ENCODE measurements around the gene CCDC88A.
"Not testable (repeated sequence)": the region's sequence is repeated elsewhere in the genome, so short reads cannot be mapped to it uniquely, and the experiment has no call there.

CCDC88A gene

GRCh38 chr2:55282110-55282917, 137.3 kb downstream of the CCDC88A start:
- Histone ChIP-seq H3K4me2 (peak overlapping the region; percentile 82), H3K4me1 (peaks cover 19% of the 10 kb centered on the region), H4K20me1 (no peaks in the 10 kb centered on the region), H3K4me3 (peak overlapping the region; percentile 78), H3K27me3 (no peaks in the 10 kb centered on the region), H3K9ac (peak overlapping the region; percentile 84), H3K9me3 (no peaks in the 10 kb centered on the region), H3K36me3 (peaks cover 11% of the 10 kb centered on the region), H3K27ac (peak overlapping the region; percentile 79)
- no peak for TF ChIP-seq Cebpa-rat (IDR thresholded peaks at IDR 0.05)

DNA sequence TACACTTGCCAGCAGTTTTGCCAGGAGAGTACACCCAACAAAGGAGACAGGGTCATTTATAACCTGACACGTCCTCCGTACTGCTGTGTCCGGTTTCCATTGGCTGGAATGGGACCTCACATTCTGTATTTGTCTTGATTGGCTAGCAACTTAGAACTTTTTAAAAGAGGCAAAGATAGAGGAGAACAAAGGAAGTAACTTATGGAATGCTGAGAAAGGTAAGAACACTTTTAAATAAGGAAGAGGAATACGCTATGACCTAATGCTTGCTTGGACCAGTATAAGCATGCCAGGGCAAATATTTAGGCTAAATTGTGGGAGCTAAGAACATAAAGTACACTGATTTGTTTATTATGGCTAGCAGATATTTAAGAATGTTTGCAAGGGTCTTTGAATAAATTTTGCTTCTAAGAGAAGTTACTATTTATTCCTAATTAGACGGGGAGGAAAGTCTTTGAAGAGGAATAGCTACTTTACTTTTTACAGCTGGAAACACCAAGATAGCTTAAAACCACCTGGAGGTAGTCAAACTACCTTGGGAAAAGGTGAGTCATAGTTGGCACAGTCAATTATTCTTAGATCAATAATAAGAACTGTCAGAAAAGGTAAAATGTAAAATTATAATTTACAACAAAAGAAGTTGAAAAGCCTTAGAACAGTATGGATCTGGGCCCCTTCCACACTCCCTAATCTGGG, 138.7 kb downstream of the CCDC88A start:
- not testable (repeated sequence) for H3K36me3 ChIP-seq, H4K20me1 ChIP-seq, H3K27me3 ChIP-seq, H3K9me3 ChIP-seq
- peak overlapping the region; percentile 84; the same call in 1 of the 2 replicates for H3K9ac ChIP-seq
- peak overlapping the region; percentile 82 for H3K4me2 ChIP-seq
- H3K27ac ChIP-seq = peak overlapping the region; percentile 79; the same call in 1 of the 2 replicates
- peak overlapping the region; percentile 78 for H3K4me3 ChIP-seq
- peaks cover 19% of the 10 kb centered on the region for H3K4me1 ChIP-seq

DNA sequence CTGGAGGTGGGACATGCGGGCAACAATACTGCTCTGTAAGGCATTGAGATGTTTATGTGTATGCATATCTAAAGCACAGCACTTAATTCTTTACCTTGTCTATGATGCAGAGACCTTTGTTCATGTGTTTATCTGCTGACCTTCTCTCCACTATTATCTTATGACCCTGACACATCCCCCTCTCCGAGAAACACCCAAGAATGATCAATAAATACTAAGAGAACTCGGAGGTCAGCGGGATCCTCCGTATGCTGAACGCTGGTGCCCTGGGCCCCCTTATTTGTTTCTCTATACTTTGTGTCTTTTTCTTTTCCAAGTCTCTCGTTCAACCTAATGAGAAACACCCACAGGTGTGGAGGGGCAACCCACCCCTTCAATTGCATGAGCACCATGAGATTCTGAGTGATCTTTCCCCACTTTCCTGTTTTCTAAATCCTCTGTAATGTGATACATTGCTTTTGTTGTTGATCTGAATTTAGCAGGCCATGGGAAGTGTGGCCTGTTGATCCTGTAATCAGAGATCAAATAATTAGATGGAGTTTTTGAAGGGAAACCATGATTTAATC, 139.7 kb downstream of the CCDC88A start:
- H3K27me3 ChIP-seq, H3K4me3 ChIP-seq, H3K4me2 ChIP-seq, H3K9ac ChIP-seq, H3K36me3 ChIP-seq, H3K27ac ChIP-seq, H4K20me1 ChIP-seq, H3K9me3 ChIP-seq: not testable (repeated sequence)
- peaks cover 19% of the 10 kb centered on the region for H3K4me1 ChIP-seq

- H3K4me2 ChIP-seq, H3K9ac ChIP-seq: not testable (repeated sequence)
Observed at GRCh38 chr2:55279214-55279835, 140.3 kb downstream of the CCDC88A start.

DNA sequence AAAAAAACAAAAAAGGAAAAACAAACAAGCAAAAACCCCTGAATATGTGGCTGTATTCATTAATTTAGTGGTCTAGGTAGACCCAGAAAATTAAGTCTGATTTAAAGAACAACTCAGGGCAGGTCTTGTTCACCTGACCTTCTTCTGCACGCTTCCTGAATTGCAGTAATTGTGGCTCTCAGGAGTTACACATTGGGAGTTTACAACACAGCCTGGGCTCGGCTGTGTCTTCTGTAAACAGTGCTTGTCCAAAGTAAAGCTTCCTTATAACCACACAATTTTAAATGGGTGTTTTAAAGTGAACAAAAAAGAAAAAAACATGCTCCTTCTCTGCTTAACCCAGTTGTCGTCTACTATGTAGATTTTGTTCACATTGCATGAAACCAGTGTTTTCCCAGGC, 142.3 kb downstream of the CCDC88A start:
- H3K27me3 ChIP-seq = no peaks in the 10 kb centered on the region
- H3K4me2 ChIP-seq = no peak overlapping the region
- H3K9me3 ChIP-seq = no peaks in the 10 kb centered on the region
- H3K36me3 ChIP-seq = no peaks in the 10 kb centered on the region
- no peak overlapping the region for H3K9ac ChIP-seq
- H3K4me1 ChIP-seq = peaks cover 5% of the 10 kb centered on the region
- no peaks in the 10 kb centered on the region for H4K20me1 ChIP-seq
- TF ChIP-seq Cebpa-rat (IDR thresholded peaks at IDR 0.05) = no peak
- no peak overlapping the region for H3K27ac ChIP-seq
- no peak overlapping the region for H3K4me3 ChIP-seq

More at GRCh38 chr2:55279214-55279835, 140.3 kb downstream of the CCDC88A start:
- not testable (repeated sequence) for H3K27ac ChIP-seq, H3K27me3 ChIP-seq, H3K9me3 ChIP-seq, H3K36me3 ChIP-seq, H4K20me1 ChIP-seq, H3K4me3 ChIP-seq
- H3K4me1 ChIP-seq = peaks cover 19% of the 10 kb centered on the region

DNA sequence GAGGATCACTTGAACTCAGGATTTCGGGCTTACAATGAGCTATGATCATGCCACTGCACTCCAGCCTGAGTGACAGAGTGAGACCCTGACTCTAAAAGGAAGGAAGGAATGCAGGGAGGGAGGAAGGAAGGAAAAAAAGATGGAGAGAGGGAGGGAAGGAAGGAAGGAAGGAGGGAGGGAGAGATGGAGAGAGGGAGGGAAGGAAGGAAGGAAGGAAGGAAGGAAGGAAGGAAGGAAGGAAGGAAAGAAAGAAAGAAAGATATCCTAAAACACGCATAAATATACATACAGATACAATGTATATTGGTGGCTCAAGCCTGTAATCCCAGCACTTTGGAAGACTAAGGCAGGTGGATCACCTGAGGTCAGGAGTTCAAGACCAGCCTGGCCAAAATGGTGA, 145.3 kb downstream of the CCDC88A start:
- not testable (repeated sequence) for H4K20me1 ChIP-seq, H3K4me2 ChIP-seq, H3K36me3 ChIP-seq, H3K9ac ChIP-seq, H3K27ac ChIP-seq, H3K9me3 ChIP-seq, H3K27me3 ChIP-seq, H3K4me3 ChIP-seq
- peaks cover 13% of the 10 kb centered on the region for H3K4me1 ChIP-seq

DNA sequence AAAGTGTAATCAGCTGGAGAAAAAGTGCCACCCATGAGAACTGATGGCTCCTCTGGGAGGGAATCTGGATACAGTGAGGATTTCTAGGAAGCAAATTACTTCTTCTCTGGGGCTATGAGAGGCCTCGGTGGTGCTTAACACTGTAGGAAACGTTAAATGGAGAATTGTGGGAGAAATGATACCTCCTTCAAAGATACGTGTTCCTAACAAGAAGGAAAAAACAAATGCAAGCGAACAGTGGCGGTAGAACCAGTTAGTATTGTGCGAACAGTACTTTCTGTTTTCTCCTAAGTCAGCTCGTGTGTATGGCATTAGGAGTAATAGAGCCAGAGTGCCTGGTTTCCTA, 150.0 kb downstream of the CCDC88A start:
- TF ChIP-seq Cebpa-rat (IDR thresholded peaks at IDR 0.05) = no peak

GRCh38 chr2:55268907-55269644, 150.6 kb downstream of the CCDC88A start, which contains the start of gene MTIF2:
TSS of gene MTIF2 (minus strand) at chr2:55269231. CDS start at chr2:55263858, 5,373 bp downstream.
- Histone ChIP-seq H3K9me3 (no peaks in the 10 kb centered on the region), H3K4me2 (peak within 1 kb of the TSS; percentile 82), H3K27me3 (no peaks in the 10 kb centered on the region), H3K4me3 (peak within 1 kb of the TSS; percentile 77), H3K4me1 (peaks cover 18% of the 10 kb centered on the region), H3K9ac (peak within 1 kb of the TSS; percentile 84), H4K20me1 (no peaks in the 10 kb centered on the region), H3K36me3 (peaks cover 21% of the 10 kb centered on the region), H3K27ac (peak within 1 kb of the TSS; percentile 85)
- no peak for TF ChIP-seq Cebpa-rat (IDR thresholded peaks at IDR 0.05)

More for the DNA sequence above, 150.0 kb downstream of the CCDC88A start:
- no peaks in the 10 kb centered on the region for H3K9me3 ChIP-seq
- no peaks in the 10 kb centered on the region for H4K20me1 ChIP-seq
- peak overlapping the region; percentile 84 for H3K9ac ChIP-seq
- H3K36me3 ChIP-seq = peaks cover 16% of the 10 kb centered on the region
- H3K27me3 ChIP-seq = no peaks in the 10 kb centered on the region
- peak overlapping the region; percentile 77 for H3K4me3 ChIP-seq
- H3K27ac ChIP-seq = peak overlapping the region; percentile 85
- peak overlapping the region; percentile 82 for H3K4me2 ChIP-seq
- peaks cover 18% of the 10 kb centered on the region for H3K4me1 ChIP-seq

- H3K9ac ChIP-seq = peak overlapping the region; percentile 84
- peaks cover 18% of the 10 kb centered on the region for H3K4me1 ChIP-seq
- H3K27ac ChIP-seq = peak overlapping the region; percentile 85
- peak overlapping the region; percentile 77 for H3K4me3 ChIP-seq
- H3K27me3 ChIP-seq = no peaks in the 10 kb centered on the region
- peaks cover 27% of the 10 kb centered on the region for H3K36me3 ChIP-seq
- no peak for TF ChIP-seq Cebpa-rat (IDR thresholded peaks at IDR 0.05)
- H3K9me3 ChIP-seq = no peaks in the 10 kb centered on the region
- peak overlapping the region; percentile 82 for H3K4me2 ChIP-seq
- no peaks in the 10 kb centered on the region for H4K20me1 ChIP-seq
Observed at GRCh38 chr2:55268288-55268906, 151.3 kb downstream of the CCDC88A start.

GRCh38 chr2:55259586-55259985, 160.1 kb downstream of the CCDC88A start:
- not testable (repeated sequence) for H3K4me2 ChIP-seq, H3K27me3 ChIP-seq, H3K9ac ChIP-seq, H3K27ac ChIP-seq, H3K4me1 ChIP-seq, H4K20me1 ChIP-seq, H3K9me3 ChIP-seq, H3K4me3 ChIP-seq
- peaks cover 82% of the 10 kb centered on the region for H3K36me3 ChIP-seq

Measured in BLaER1 (cell line).